Stimulated activated CD8-positive, alpha-beta memory T cell treated with anti-CD3 and anti-CD28 coated beads, Interleukin-7, amount 100 ng/mL, for 4 hours (primary cell): ENCODE results near the gene IRF7.

Source experiments
- DNase-seq, 2 donors: peaks; one replicate each; pipeline ENCODE4 v3.0.0-alpha.2; 2020; ENCODE audit warnings: low read depth in 2 of 2

The IRF7 gene

DNA sequence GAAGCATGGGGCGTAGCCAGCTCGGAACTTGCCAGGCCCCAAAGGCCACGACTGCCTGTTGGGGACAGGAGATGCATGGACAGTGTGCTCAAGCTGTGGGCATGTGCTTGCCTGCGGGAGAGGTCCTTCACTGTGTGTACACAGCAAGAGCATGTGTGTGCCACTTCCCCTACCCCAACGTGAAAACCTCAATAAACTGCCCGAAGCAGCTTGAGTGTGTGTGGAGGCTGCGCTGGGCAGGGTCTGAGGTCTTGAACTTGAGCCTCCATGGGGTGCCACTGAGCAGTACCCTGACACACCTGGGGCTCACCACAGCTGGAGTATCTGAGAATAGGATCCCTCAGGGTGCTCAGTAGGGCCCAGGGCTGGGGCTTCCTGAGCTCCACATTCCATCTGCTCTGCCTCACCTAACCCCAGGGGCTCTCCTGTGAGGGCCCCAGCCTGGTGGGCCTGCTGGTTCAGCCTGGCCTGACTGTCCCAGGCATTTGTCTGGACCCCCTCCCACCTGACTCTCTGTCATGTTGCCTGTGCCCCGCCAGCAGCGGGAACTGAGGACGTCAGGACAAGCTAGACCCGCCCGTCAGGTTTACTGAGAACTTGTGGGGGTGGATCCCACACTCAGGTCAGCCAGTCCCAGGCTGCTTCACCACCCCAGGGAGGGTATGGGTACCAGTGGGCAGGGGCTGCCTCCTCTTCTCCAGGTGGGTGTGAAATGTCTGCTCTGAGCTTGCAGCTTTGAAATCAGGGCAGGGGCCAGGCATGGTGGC, 51.8 kb downstream of the IRF7 start:
- DNase-seq = no peak

DNA sequence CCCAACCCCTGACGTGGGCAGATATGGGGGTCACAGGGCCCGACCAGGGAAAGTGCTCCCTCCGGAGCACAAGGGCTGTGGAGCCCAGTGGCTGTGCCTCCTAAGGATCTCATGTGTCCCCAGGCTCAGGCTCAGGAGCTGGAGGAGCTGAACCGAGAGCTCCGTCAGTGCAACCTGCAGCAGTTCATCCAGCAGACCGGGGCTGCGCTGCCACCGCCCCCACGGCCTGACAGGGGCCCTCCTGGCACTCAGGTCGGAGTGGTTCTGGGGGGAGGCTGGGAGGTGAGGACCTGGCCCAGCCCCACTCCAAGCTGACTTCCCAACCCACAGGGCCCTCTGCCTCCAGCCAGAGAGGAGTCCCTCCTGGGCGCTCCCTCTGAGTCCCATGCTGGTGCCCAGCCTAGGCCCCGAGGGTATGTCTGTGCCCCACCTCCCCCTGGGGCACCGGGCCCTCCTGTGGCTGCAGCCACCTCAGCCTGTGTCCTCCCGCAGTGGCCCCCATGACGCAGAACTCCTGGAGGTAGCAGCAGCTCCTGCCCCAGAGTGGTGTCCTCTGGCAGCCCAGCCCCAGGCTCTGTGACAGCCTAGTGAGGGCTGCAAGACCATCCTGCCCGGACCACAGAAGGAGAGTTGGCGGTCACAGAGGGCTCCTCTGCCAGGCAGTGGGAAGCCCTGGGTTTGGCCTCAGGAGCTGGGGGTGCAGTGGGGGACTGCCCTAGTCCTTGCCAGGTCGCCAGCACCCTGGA, 52.5 kb downstream of the IRF7 start:
- DNase-seq = no peak
